Liver (tissue), 3 donors: ENCODE data around the gene FTO.

Experiments used
- CTCF ChIP-seq: fragments of 150-350 bp; IDR thresholded peaks from 2 replicates; pipeline ENCODE4 v1.5.1; 2017; ENCODE audit warnings: improper control_type of control experiment, low read depth, low read length; ENCODE audit not compliant: missing input control
- EGR1 ChIP-seq, 2 donors: IDR thresholded peaks; 2 replicates each; pipeline ENCODE4 v1.6.1; 2016 to 2018; ENCODE audit warnings: antibody characterized with exemption in 2 of 2, low read depth in 2 of 2
- FOXA1 ChIP-seq: IDR thresholded peaks from 2 replicates; pipeline ENCODE4 v1.6.1; 2016; ENCODE audit warnings: antibody characterized with exemption
- GABPA ChIP-seq, 2 donors: IDR thresholded peaks in 1 of 2; conservative IDR thresholded peaks in 1 of 2; 2 replicates each; pipeline ENCODE4 v1.6.1; 2016; ENCODE audit warnings: antibody characterized with exemption in 2 of 2, mild to moderate bottlenecking in 1 of 2, moderate library complexity in 1 of 2
- HNF4A ChIP-seq, 2 donors: conservative IDR thresholded peaks; 2 replicates each; pipeline ENCODE4 v1.6.1; 2016; ENCODE audit warnings: antibody characterized with exemption in 2 of 2, mild to moderate bottlenecking in 2 of 2
- JUND ChIP-seq, 2 donors: IDR thresholded peaks; 2 replicates each; pipeline ENCODE4 v1.6.1; 2016; ENCODE audit warnings: antibody characterized with exemption in 2 of 2
- MAX ChIP-seq: IDR thresholded peaks from 2 replicates; pipeline ENCODE4 v1.6.1; 2016; ENCODE audit warnings: antibody characterized with exemption
- RAD21 ChIP-seq, 2 donors: IDR thresholded peaks; 2 replicates each; pipeline ENCODE4 v1.6.1; 2016; ENCODE audit warnings: antibody characterized with exemption in 2 of 2, mild to moderate bottlenecking in 2 of 2
- REST ChIP-seq: IDR thresholded peaks from 2 replicates; pipeline ENCODE4 v1.6.1; 2016; ENCODE audit warnings: antibody characterized with exemption, mild to moderate bottlenecking
- RXRA ChIP-seq, 2 donors: IDR thresholded peaks; 2 replicates each; pipeline ENCODE4 v1.6.1; 2017 to 2018; ENCODE audit warnings: antibody characterized with exemption in 2 of 2, mild to moderate bottlenecking in 1 of 2
- TAF1 ChIP-seq: conservative IDR thresholded peaks from 2 replicates; pipeline ENCODE4 v1.6.1; 2016; ENCODE audit warnings: antibody characterized with exemption, mild to moderate bottlenecking
- YY1 ChIP-seq: IDR thresholded peaks from 2 replicates; pipeline ENCODE4 v1.6.1; 2016; ENCODE audit warnings: antibody characterized with exemption, mild to moderate bottlenecking
- ZBTB33 ChIP-seq: IDR thresholded peaks from 2 replicates; pipeline ENCODE4 v1.6.1; 2016; ENCODE audit warnings: antibody characterized with exemption
- donor health status: healthy.
- donor health status: healthy.

- TF ChIP-seq ZBTB33 (no peak), TAF1 (no peak), CTCF (no peak), GABPA (IDR thresholded peaks at IDR 0.05 in 1 of 2, conservative IDR thresholded peaks at IDR 0.05 in 1 of 2) (no peak), REST (no peak), RXRA (IDR thresholded peaks at IDR 0.05) (no peak), MAX (no peak), YY1 (no peak), RAD21 (IDR thresholded peaks at IDR 0.05) (no peak), EGR1 (IDR thresholded peaks at IDR 0.05; ENCODE audit: low read depth in 2 of 2) (no peak), FOXA1 (no peak), HNF4A (conservative IDR thresholded peaks at IDR 0.05) (no peak), JUND (IDR thresholded peaks at IDR 0.05) (no peak)
These were observed 346.7 kb downstream of the FTO start for GRCh38 chr16:54050459-54051210.
